PC-3 (cell line): Measurements from ENCODE around the gene TMEM178B.

Experiments used
- CTCF ChIP-seq: fragments of 300-600 bp; sonication (generic); conservative IDR thresholded peaks from 2 replicates; pipeline ENCODE4 v1.5.1; 2017; ENCODE audit warnings: antibody characterized with exemption, low read depth, mild to moderate bottlenecking, low read length
- EZH2 ChIP-seq: fragments of 300-600 bp; sonication (generic); IDR thresholded peaks from one replicate; pipeline ENCODE4 v1.6.1; 2017; ENCODE audit warnings: antibody characterized with exemption, mild to moderate bottlenecking, low read length; ENCODE audit not compliant: unreplicated experiment
- EZH2phosphoT487 ChIP-seq: fragments of 300-600 bp; sonication (generic); IDR thresholded peaks from 2 replicates; pipeline ENCODE4 v1.6.1; 2018; ENCODE audit warnings: mild to moderate bottlenecking, antibody characterized with exemption, low read length, borderline replicate concordance

- TF ChIP-seq CTCF, result no peak
- TF ChIP-seq EZH2, result no peak
- no peak for TF ChIP-seq EZH2phosphoT487
These were observed 16.1 kb upstream of the TMEM178B start for GRCh38 chr7:141057788-141058187.
